NCI-H2227 (cell line): ENCODE results near the gene TTC39A.
"Not testable (repeated sequence)": the region's sequence is repeated elsewhere in the genome, so short reads cannot be mapped to it uniquely, and the experiment has no call there.

Experiments
- DNase-seq: peaks from one replicate; lab custom pipeline; 2025; ENCODE audit not compliant: unreplicated experiment; lab: John Stamatoyannopoulos, UW

The TTC39A gene

DNA sequence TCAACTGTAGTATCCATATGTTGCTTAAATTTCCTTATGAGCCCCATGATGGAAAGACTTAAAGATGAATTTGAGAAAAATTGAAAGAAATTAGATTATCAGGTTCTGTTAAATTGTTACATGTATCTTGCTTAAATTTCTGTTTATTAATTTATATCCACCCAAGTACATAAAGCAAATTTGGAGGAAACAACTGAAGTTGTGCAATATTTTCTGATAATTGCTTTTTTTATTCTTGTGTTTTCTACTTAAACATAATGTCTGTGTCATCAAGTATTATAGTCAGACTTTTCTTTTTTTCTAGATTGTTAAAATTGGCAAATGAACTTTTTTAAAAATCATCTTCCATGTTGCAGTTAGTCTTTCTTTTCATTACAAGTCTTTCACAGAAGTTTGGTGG lies 57.4 kb downstream of the TTC39A start:
- DNase-seq = no peak

DNA sequence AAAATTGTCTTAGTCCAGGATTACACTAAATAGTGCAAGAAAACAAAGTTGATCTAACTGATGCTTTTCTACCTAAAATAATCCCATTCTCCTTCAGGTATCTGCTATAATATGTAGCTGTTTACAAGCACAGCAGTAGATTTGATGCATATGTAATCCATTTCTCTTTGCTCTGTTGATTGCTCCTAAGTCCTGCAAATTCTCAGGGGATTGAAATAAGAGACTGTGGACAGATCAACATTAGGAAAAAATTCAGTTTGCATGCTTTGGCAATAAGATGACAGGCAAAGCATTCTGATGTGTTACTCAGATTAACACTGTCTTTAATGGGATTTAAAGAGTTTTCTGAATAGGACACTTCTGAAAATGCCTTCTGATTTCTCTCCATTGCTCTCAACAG lies 59.6 kb downstream of the TTC39A start:
- DNase-seq = no peak

DNA sequence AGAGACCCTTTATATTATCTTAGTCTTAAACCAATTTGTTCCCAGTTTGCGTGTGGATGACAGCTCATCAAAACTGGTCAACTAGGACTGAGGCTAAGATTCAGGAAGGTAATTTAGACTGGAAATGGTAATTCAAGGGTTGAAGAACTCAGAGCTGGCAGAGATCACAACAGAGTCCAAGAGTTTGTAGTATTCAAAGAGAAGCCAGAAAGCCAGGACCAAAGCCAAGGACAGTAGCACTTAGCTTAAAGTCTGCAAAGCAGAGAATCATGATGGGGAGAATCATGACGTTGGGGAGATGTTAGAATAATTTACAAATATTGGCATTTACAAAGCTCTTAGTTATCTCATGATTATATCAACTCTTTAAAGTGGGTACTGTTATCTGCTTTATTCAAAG lies 61.7 kb downstream of the TTC39A start:
- no peak for DNase-seq

DNA sequence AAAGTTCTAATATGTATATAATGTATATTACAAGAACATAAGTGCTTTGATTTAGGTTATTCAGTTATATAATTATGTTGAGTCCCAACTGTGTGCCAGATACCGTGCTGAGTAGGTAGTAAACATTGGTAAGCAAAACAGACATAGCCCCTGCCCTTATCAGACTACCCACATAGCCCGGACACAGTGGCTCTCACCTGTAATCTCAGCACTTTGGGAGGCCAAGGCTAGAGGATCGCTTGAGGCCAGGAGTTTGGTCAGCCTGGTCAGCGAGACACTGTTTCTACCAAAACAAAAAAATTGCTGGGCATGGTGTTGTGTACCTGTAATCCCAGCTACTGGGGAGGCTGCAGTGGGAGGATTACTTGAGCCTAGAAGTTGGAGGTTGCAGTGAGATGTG lies 63.6 kb downstream of the TTC39A start:
- no peak for DNase-seq

DNA sequence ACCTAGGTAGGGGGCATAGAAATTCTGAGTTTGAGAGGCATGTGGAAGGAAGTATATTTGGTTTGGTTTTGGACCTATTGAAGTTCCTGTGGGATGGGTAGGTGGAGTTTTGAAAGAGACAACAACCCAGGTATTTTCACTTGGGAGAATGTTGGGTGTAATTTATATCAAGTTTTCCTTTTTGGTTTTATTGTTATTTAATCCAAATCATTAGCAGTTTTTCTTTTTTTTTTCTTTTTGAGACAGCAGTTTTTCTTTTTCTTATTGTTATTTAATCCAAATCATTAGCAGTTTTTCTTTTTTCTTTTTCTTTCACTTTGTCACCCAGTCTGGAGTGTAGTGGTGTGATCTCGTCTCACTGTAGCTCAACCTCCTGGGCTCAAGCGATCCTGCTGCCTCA lies 64.2 kb downstream of the TTC39A start:
- DNase-seq = no peak

DNA sequence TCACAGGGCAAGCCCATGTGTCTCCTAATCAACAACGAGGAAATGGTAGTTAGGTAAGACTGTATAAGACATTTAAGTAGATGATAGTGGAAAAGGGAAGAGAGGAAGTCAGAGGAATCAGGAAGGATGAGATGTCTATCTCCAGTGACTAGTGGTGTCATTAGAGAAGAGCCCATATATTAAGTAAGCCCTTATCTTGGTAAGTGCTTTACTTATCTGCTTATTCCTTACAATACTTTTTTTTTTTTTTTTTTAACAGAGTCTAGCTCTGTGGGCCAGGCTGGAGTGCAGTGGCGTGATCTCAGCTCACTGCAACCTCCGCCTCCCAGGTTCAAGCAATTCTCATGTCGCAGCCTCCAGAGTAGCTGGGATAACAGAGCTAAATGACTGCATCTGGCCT lies 64.7 kb downstream of the TTC39A start:
- no peak for DNase-seq

DNA sequence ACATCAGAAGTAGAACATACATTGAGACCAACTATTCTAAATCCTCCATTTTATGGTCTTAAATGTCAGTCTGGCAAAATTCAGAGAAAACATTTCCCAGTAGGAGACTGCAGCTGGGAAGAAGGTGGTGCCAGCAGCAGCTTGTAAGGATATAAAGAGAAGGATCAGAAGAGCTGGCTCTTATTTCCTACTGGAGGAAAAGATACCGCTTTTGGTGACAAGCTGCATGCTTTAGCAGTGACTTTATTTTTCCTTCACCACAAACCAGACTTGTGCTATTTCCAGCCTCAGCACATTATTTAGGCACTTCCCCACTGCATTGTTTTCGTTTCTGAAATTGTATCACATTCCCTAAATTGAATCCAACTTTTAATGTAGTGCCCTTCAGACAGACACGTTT lies 65.9 kb downstream of the TTC39A start:
- no peak for DNase-seq

DNA sequence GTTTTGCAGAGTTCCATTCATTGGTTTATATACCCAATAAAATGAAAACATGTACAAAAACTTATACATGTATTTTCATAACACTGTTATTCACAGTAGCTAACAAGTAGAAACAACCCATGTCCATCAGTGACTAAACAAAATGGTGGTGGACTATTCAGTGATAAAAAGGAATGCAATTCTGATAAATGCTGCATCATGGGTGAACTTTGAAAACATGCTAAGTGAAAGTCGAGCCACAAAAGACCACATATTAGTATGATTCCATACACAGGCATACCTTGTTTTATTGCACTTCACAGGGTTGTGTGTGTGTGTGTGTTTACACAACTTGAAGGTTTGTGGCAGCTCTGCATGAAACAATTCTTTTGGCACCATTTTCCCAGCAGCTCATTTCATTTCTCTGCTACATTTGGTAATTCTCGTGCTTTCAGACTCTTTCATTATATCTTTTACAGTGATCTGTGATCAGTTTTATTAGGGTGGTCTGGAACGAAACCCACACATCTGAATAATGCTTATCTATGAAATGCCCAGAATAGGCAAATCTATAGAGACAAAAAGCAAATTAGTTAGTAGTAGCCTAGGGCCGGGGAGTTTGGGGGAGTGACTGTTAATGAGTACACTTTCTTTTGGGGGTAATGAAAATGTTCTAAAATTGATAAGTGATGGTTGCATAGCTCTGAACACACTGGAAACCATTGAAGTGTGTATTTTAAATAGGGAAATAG lies 67.0 kb downstream of the TTC39A start:
- no peak for DNase-seq

DNA sequence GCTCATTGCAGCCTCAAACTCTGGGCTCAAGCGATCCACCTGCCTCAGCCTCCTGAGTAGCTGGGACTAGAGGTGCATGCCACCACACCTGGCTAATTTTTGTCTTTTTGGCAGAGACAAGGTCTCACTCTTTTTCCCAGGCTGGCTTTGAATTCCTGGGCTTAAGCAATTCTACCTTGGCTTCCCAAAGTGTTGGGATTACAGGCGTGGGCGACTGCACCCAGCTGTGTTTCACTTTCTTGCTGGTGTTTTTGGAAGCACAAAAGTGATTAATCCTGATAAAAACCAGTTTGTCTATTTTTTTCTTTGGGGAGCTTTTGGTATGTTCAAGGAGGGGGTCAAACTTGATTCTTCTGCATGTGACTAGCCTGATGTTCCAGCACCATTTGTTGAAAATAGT lies 75.0 kb downstream of the TTC39A start:
- no peak for DNase-seq

DNA sequence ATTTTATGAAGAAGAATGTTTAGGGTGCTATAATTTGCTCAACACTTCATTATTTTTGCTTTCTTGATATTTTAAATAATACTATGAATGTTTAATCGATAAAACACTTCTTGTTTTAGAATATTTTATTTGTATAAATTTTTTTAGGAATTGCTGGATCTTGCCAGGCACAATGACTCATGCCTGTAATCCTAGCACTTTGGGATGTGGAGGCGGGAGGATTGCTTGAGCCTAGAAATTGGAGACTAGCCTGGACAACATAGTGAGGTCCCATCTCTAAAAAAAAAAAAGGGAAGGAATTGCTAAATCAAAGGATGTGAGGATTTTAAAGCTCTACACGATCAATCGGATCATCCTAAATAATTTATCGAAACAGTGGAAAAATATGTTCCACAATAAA lies 76.7 kb downstream of the TTC39A start:
- no peak for DNase-seq

DNA sequence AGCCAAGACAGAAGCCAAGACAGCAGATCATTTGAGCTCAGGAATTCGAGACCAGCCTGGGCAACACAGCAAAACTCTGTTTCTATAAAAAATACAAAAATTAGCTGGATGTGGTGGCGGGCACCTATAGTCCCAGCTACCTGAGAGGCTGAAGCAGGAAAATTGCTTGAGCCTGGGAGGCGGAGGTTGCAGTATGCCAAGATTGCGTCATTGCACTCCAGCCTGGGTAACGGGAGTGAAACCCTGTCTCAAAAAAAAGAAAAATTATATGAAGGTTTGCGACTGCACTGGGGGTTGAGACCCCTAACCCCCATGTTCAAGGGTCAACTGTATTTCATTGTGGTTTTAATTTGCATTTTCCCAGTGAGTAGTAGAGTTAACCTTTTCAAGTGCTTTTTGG lies 78.0 kb downstream of the TTC39A start:
- no peak for DNase-seq

DNA sequence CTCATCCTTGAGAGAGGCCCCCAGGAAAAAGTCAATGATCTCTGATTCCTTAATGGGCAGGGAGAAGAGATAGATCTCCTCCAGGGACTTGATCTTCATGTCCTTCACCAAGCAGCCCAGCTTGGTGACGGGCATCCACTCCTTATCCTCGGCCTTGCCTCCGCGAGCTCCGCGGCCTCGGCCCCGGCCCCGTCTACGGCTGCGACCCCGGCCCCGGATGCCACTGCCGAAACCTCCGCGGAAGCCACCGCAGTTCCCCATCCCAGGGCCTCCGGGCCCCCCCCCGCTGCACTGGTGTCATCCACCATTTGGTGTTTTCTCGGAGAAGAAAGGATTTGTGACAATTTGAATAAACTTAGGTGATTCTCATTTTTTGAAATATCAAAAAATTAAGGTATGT lies 79.2 kb downstream of the TTC39A start:
- DNase-seq = not testable (repeated sequence)

DNA sequence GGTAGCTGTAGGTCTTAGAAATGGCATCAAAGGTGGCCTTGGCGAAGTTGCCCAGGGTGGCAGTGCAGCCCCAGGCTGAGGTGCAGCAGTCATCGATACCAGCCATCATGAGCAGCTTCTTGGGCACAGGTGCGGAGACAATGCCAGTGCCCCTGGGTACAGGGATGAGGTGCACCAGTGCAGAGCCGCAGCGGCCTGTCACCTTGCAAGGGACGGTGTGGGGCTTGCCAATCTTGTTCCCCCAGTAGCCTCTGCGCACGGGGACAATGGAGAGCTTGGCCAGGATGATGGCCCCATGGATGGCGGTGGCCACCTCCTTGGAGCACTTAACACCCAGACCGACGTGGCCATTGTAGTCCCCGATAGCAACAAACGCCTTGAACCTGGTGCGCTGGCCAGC lies 79.6 kb downstream of the TTC39A start:
- not testable (repeated sequence) for DNase-seq

DNA sequence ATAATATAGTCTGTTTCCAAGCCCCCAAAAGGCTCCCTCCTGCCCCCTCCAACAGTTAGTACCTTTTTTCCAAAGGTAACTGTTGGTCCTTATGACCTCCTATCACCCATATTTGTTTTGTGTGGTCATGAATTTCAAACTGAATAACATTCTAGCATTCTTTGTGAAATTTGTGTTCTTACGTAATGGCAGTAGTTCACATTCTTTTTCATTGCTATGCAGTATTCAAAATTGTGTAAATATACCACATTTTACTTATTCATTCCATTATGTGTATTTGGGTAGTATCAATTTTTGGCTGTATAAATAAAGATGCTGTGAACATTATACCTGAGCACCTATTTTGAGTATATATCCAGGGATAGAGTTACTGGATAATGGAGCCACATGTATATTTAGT lies 80.9 kb downstream of the TTC39A start:
- no peak for DNase-seq

DNA sequence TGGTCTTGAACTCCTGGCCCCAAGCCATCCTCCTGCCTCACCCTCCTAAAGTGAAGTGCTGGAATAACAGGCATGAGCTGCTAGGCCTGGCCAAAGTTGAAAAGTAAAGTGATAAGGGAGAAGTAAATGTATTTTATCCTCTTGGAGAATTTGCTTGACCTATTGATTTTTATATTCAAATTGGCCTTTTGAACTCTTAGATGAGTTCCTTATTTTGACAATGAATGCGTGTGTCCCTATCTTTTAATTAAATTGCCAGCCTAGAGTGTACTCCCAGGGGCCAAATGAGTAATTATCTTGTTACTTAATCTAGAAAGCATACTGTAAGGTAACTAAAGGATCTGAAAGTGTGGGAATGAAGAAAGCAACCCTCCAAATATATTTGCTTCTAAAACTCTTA lies 82.9 kb downstream of the TTC39A start:
- no peak for DNase-seq

DNA sequence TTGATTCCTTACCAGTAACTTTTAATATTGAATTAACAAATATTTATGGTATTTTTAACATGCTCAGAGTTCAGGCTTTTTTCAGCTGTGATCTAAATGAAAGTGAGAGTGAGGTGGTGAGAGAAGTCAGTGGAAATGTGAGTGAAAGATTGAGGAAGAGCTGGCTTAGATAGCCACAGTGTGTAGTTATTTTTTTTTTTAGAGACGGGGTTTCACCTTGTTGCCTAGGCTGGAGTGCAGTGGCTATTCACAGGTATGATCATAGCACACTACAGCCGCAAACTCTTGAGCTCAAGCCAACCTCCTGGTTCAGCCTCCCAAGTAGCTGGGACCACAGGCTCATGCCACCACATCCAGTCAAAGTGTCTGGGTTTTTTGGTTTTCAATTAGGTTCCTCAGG lies 83.3 kb downstream of the TTC39A start:
- no peak for DNase-seq

DNA sequence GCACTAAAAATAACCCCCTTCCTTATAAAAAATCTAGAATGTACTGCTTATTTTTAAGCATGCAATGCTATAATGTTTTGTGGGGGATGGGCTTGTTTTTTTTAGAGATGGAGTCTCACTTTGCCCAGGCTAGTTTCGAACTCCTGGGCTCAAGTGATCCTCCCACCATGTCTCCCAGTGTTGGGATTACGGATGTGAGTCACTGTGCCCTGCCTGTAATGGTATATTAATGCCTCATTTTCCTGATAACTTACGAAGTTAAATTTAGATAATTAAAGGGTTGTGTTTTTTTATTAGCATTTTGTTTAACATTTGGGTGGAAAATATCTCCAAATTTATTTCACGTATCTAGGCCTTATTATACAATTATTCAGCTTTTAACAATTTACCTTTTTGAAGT lies 87.8 kb downstream of the TTC39A start:
- DNase-seq = no peak

DNA sequence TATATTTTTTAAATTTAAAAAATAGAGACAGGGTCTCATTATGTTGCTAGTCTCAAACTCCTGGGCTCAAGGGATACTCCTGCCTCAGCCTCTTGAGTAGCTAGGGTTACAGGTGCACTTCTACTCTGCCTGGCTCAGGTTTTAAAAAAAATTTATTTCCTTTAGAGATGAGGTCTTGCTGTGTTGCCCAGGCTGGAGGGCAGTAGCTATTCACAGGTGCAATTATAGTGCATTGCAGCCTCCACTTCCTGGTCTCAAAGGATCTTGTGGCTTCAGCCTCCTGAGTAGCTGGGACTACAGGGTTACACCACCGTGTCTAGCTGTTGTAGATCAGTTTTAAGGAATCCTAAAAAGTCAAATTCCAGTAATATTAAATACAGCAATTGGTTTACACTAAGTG lies 89.2 kb downstream of the TTC39A start:
- DNase-seq = no peak

DNA sequence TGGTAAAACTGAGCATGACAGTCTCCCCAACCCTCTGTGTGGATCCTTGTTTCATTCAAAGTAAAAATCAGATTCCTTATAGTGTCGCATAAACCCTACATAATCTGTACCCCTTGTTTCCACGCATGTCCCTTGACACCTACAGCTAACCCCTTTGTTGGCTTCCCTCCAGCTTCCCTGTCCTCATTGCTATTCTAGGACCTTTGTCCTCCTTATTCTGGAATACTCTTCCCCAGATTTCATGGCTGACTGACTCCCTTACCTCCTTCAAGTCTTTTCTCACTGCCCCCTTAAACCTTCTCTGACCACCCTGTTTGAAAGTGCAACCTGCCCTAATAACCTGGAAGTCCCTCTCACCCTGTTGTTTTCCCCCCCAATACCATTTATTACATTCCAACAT lies 90.3 kb downstream of the TTC39A start:
- DNase-seq = no peak

DNA sequence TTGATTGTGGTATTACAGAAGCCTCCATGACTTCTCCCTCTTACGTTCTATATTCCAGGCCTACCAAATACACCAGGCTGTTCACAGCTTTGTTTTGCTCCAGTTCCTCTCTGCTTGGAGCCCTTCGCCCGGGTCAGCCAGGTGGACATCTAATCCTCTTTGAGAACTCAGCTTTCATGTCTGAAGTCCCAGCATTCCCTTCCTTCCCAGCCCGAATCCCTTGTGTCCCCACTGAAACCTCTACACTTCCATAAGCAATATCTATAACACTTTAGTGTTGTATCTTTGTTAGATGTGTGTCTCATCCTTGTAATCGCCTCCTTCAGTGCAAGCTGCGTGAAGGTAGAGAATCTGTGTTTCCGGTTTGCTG lies 92.3 kb downstream of the TTC39A start:
- no peak for DNase-seq

DNA sequence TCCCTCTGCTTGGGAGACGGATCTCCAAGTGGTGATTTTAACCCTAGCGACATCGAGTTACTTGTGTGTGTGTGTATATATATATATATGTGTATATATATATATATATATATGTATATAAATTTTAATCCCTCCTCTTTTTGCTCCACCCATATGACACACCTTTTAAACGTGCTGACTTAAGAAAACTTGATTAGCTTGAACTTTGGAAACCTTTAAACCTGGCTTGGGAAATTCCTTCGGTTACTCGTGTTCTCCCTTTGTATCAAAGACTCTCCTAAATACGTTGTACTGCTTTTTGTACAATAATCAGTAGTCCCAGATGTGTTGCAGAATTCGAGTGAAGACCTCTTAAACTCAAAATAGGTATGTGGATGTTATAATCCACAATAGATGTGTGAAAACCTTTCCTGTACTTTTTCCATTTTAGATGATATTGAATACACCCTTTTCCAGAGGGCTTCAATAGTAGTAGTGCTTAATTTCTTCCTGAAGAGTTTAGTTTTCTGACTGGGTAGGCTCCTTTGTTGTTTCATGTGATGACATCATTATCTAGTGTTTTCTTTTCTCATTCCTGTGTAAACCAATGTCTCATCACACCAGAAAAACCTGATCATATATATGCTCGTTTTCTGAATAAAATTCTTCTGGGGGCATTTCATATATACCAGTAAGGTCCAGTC lies 92.9 kb downstream of the TTC39A start:
- no peak for DNase-seq
